ENCODE measurements around the gene OLA1.

OLA1 gene

DNA sequence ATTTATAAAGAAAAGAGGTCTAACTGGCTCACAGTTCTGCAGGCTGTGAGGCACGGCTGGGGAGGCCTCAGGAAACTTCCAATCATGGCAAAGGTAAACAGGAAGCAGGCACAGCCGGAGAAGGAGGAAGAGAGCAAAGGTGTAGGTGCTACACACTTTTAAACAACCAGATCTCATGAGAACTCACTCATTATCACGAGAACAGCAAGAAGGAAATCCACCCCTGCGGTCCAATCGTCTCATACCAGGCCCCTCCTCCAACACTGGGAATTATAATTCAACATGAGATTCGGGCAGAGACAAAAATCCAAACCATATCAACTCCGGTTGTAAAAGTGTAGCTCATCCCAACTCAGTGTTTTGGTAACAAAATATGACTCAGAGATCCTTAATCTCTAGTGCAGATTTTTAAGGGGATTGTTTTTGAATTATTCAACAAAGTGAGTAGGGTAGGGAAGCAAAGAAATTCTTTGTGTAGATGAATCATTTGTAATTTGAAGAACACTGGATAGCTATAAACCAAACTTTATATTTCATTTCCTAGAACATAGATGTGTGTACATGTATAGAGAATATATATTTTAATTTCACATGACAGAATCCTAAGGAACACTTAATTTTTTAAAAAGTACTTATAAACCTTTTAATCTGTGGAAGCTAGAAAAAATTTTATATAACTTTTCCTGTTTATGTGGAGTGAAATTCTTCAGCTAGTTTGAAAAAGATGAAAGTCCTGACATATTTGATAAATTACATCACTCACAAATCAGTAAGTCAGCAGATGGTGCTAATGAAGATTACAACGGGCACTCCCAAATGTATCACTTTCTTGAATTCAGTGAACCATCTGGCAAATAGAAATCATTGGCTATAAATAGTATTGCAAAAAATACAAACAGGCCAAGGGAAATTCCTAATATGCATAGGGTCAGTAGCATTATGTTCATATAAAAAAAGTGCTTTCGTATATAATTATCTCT, 130.1 kb downstream of the OLA1 start:
- peak in 1 of 3 experiments; percentile 0 for DNase-seq

DNA sequence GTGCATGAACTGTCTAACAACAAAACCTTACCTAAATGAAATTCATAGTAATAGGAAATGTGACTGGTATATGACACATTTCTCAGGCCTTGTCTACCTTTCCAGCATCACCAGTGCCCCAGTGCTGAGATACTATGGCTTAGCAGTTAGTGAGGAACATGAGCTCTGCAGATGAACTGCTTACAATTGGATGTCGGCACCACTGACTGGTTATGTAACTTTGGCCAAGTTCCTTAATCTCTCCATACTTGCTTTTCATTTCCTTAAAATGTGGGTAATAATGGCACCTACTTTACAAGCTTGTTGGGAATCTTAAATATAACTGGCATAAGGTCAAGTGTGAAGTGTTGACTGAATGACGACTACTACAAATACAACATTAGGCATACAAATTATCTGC, 136.3 kb downstream of the OLA1 start:
- no peak for DNase-seq

- peak in 1 of 3 experiments; percentile 0 for DNase-seq
Measured at GRCh38 chr2:174108579-174108978, 139.8 kb downstream of the OLA1 start.

GRCh38 chr2:174106736-174107135, 141.6 kb downstream of the OLA1 start:
- peak in 1 of 3 experiments; percentile 2 for DNase-seq

- DNase-seq: no peak
Measured at GRCh38 chr2:174094542-174094941, 153.8 kb downstream of the OLA1 start.

- DNase-seq: no peak
Measured at GRCh38 chr2:174090476-174090875, 157.9 kb downstream of the OLA1 start.

- no peak for DNase-seq
Measured at GRCh38 chr2:174088706-174089460, 159.4 kb downstream of the OLA1 start.

DNA sequence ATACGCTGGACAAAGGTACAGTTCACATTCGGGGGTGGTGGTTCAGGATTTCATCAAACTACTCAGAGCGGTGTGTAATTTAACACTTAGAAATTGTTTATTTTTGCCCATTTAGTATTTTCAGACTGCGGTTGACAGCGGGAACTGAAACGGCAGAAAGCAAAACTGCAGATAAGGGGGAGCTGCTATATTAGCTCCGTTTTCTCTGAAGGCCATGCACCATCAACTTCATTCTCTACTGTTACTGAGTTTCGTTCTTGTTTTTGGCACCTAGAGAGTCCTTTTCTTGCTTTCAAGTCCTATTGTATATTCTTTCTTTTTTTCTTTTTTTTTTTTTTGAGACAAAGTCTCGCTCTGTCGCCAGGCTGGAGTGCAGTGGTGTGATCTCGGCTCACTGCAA, 161.6 kb downstream of the OLA1 start:
- DNase-seq: no peak

GRCh38 chr2:174085781-174086180, 162.6 kb downstream of the OLA1 start:
- no peak for DNase-seq

DNA sequence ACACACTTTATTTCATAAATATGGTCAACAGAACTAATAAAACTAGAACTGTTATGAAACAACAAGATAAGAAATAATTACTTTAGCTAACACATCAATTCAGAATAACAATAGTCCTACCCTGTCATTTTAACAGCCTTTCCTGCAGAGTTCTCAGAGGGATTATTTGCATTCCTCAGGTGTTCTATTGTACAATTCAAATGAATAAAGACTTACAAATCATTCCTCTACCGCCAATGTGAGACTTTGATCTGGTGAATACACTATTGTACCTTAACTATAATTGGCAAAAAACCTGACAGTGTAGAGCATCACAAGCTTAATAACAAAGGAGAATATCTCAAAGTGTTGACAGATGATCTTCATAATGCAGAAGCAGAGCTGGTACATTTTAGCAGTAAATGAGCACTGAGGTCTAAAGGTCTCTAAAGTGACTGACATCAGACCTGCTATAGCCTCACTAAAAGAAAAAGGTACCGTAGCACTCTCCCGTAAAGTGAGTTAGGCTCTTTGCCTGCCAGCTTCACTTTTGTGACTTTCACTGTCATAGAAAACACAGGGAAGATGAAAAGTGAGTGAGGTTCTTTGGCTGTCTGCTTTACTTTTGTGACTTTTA, 164.4 kb downstream of the OLA1 start:
- DNase-seq: peak in 2 of 3 experiments; percentile 9 to 54

DNA sequence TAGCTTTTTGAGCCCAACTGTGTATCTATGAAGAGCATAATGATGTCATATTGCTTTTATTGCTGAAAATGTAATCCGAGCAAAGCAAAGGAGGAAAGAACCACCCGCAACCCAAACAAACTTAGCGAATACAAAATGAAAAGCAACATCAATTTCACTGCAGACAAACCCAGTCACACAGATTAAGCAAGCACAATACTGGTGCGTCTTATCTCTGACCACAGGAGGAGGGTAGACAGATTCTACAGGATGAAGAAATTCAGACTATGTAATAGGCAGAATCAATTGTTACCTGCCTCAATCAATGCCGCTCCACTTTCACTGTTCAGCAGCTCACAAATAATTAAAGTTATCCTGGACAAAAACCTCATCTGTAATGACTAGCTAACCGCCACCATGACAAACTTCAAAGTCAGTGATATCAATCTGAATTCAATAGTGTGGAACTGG, 167.6 kb downstream of the OLA1 start:
- DNase-seq: no peak

GRCh38 chr2:174078275-174078674, 170.1 kb downstream of the OLA1 start:
- peak in 1 of 3 experiments; percentile 0 for DNase-seq

GRCh38 chr2:174076975-174077374, 171.4 kb downstream of the OLA1 start:
- DNase-seq: peak in 1 of 3 experiments; percentile 31

GRCh38 chr2:174076040-174076439, 172.3 kb downstream of the OLA1 start:
- DNase-seq: peak in 1 of 3 experiments; percentile 1

DNA sequence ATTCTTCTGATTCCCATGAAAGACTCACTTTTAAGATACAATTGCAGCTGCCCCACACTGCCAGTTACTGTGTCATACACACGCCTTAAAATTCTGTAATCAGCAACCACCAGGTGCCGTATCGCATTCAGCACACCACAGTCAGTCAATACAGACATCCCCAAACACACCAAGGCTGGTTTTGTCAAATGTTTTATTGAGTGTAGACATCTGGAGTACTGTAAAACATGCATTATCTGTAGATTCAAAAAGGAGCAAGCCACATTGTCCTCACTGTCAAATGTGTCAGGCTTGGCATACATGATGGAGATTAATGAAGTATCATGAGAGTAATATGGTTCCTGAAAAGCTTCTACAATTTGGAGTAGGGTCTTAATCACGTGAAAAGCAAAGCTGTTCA, 173.5 kb downstream of the OLA1 start:
- peak in 2 of 3 experiments; percentile 3 to 25 for DNase-seq

DNA sequence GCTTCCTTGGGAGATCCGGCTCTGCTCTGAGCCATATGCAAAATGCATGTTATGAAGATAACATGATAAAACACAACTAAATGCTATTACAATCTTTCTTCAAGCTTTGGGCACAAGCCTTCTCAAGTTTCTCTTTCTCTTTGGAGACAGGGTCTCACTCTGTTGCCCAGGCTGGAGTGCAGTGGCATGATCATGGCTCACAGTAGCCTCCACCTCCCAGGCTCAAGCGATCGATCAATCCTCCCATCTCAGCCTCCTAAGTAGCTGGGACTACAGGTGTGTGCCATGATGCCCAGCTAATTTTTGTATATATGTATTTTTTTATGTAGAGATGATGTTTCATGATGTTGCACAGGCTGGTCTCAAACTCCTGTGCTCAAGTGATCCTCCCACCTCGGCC, 175.5 kb downstream of the OLA1 start:
- DNase-seq: no peak

- DNase-seq: peak in 1 of 3 experiments; percentile 28
Measured at GRCh38 chr2:174072069-174072468, 176.3 kb downstream of the OLA1 start.

GRCh38 chr2:174071321-174071720, 177.0 kb downstream of the OLA1 start:
- DNase-seq: no peak

GRCh38 chr2:174070281-174070680, 178.1 kb downstream of the OLA1 start:
- DNase-seq: no peak

DNA sequence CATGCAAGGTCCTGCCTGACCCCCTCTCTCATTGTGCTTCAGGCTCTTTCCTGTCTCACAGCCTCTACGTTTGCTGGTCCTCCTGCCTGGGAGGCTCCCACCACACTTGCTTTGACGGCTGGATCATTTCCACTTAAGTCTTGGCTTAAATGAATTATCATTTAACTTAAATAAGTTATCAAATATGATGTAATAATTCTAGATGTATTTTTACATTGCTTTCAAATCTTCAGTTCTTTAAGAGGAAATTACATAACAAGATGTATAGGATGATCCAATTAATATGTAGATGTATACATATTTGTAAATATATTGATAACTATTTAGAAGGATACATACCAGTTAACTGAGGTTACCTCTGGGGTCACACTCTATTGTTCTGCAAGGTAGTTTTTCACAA, 180.5 kb downstream of the OLA1 start:
- no peak for DNase-seq

GRCh38 chr2:174066871-174067270, 181.5 kb downstream of the OLA1 start:
- DNase-seq: no peak

GRCh38 chr2:174063492-174064092, 184.7 kb downstream of the OLA1 start:
- DNase-seq: no peak

- no peak for DNase-seq
Measured at GRCh38 chr2:174062934-174063333, 185.4 kb downstream of the OLA1 start.
